MG63 (cell line): ENCODE data around the gene FAM98B. TPM values are rescaled to one million over a fixed set of nuclear protein-coding genes. Genes with fewer than 3 reads are reported as not detected.

Source experiments
- DNase-seq: peaks from one replicate; pipeline ENCODE4 v3.0.0-alpha.2; 2020
- H3K27me3 ChIP-seq: fragments of 250-450 bp; sonication (Bioruptor Pico); 2 replicates; pipeline ENCODE4 v1.5.1; 2020; ENCODE audit warnings: mild to moderate bottlenecking, moderate library complexity
- H3K36me3 ChIP-seq: fragments of 250-450 bp; sonication (Bioruptor Pico); 2 replicates; pipeline ENCODE4 v1.5.1; 2020; ENCODE audit warnings: mild to moderate bottlenecking, moderate library complexity
- H3K4me3 ChIP-seq: fragments of 250-450 bp; sonication (Bioruptor Pico); 2 replicates; pipeline ENCODE4 v1.5.1; 2020; ENCODE audit warnings: mild to moderate bottlenecking, moderate library complexity
- H3K9me3 ChIP-seq: fragments of 250-450 bp; sonication (Bioruptor Pico); 2 replicates; pipeline ENCODE4 v1.5.1; 2020; ENCODE audit warnings: mild to moderate bottlenecking, moderate library complexity
- total RNA-seq: library from RNA; depleted of rRNA; stranded (reverse); fragments of >200 nt; shearing (Covaris generic); gene quantifications from 2 replicates; pipeline ENCODE4 v1.2.3, GENCODE V29; 2014; ENCODE audit warnings: low replicate concordance

Gene FAM98B
- total RNA-seq, 1 experiment from 2014 or later: 2.2 TPM

GRCh38 chr15:38481761-38482160 is 27.8 kb downstream of the FAM98B start:
- no peaks in the 10 kb centered on the region for H3K27me3 ChIP-seq
- DNase-seq: no peak
- peaks cover 4% of the 10 kb centered on the region for H3K36me3 ChIP-seq
- H3K9me3 ChIP-seq: no peaks in the 10 kb centered on the region
- no peak overlapping the region for H3K4me3 ChIP-seq

GRCh38 chr15:38482572-38482971 is 28.6 kb downstream of the FAM98B start:
- no peak overlapping the region for H3K4me3 ChIP-seq
- no peaks in the 10 kb centered on the region for H3K27me3 ChIP-seq
- no peak for DNase-seq
- H3K9me3 ChIP-seq: no peaks in the 10 kb centered on the region
- peaks cover 4% of the 10 kb centered on the region for H3K36me3 ChIP-seq

GRCh38 chr15:38486936-38487335 is 33.0 kb downstream of the FAM98B start:
- Histone ChIP-seq H3K27me3 (no peaks in the 10 kb centered on the region), H3K36me3 (peaks cover 6% of the 10 kb centered on the region; the same call in 1 of the 2 replicates), H3K9me3 (no peaks in the 10 kb centered on the region), H3K4me3 (no peak overlapping the region)
- no peak for DNase-seq

GRCh38 chr15:38487378-38487777 is 33.5 kb downstream of the FAM98B start:
- Histone ChIP-seq H3K36me3 (peaks cover 4% of the 10 kb centered on the region; the same call in 1 of the 2 replicates), H3K27me3 (no peaks in the 10 kb centered on the region), H3K4me3 (no peak overlapping the region), H3K9me3 (no peaks in the 10 kb centered on the region)
- no peak for DNase-seq

- H3K36me3 ChIP-seq: peaks cover 4% of the 10 kb centered on the region; the same call in 1 of the 2 replicates
- H3K27me3 ChIP-seq: no peaks in the 10 kb centered on the region
- DNase-seq: no peak
- H3K4me3 ChIP-seq: no peak overlapping the region
- H3K9me3 ChIP-seq: no peaks in the 10 kb centered on the region
Measured at GRCh38 chr15:38490242-38490922, 36.5 kb downstream of the FAM98B start.

- no peaks in the 10 kb centered on the region for H3K36me3 ChIP-seq
- H3K9me3 ChIP-seq: no peaks in the 10 kb centered on the region
- H3K4me3 ChIP-seq: no peak overlapping the region
- no peak for DNase-seq
- H3K27me3 ChIP-seq: no peaks in the 10 kb centered on the region
Measured at GRCh38 chr15:38496151-38496550, 42.2 kb downstream of the FAM98B start.

- no peak overlapping the region for H3K4me3 ChIP-seq
- DNase-seq: no peak
- no peaks in the 10 kb centered on the region for H3K36me3 ChIP-seq
- no peaks in the 10 kb centered on the region for H3K27me3 ChIP-seq
- no peaks in the 10 kb centered on the region for H3K9me3 ChIP-seq
Measured at GRCh38 chr15:38499651-38500050, 45.7 kb downstream of the FAM98B start.

GRCh38 chr15:38503496-38503895 is 49.6 kb downstream of the FAM98B start:
- Histone ChIP-seq H3K27me3 (no peaks in the 10 kb centered on the region), H3K36me3 (no peaks in the 10 kb centered on the region), H3K9me3 (no peaks in the 10 kb centered on the region), H3K4me3 (no peak overlapping the region)
- DNase-seq: no peak

- Histone ChIP-seq H3K9me3 (no peaks in the 10 kb centered on the region), H3K4me3 (no peak overlapping the region), H3K36me3 (no peaks in the 10 kb centered on the region), H3K27me3 (no peaks in the 10 kb centered on the region)
- DNase-seq: no peak
Measured at GRCh38 chr15:38504680-38505467, 50.9 kb downstream of the FAM98B start.

GRCh38 chr15:38506997-38507396 is 53.1 kb downstream of the FAM98B start:
- Histone ChIP-seq H3K36me3 (no peaks in the 10 kb centered on the region), H3K4me3 (no peak overlapping the region), H3K27me3 (no peaks in the 10 kb centered on the region)

GRCh38 chr15:38507570-38507969 is 53.6 kb downstream of the FAM98B start:
- H3K4me3 ChIP-seq: no peak overlapping the region
- H3K27me3 ChIP-seq: no peaks in the 10 kb centered on the region
- no peaks in the 10 kb centered on the region for H3K9me3 ChIP-seq
- no peaks in the 10 kb centered on the region for H3K36me3 ChIP-seq
- no peak for DNase-seq

More at GRCh38 chr15:38506997-38507396, 53.1 kb downstream of the FAM98B start:
- H3K9me3 ChIP-seq: no peaks in the 10 kb centered on the region
- DNase-seq: no peak

GRCh38 chr15:38508647-38509046 is 54.7 kb downstream of the FAM98B start:
- Histone ChIP-seq H3K9me3 (no peaks in the 10 kb centered on the region), H3K36me3 (no peaks in the 10 kb centered on the region), H3K4me3 (no peak overlapping the region), H3K27me3 (no peaks in the 10 kb centered on the region; the same call in 1 of the 2 replicates)
- DNase-seq: no peak

GRCh38 chr15:38509152-38509551 is 55.2 kb downstream of the FAM98B start:
- H3K27me3 ChIP-seq: no peaks in the 10 kb centered on the region; the same call in 1 of the 2 replicates
- no peaks in the 10 kb centered on the region for H3K36me3 ChIP-seq
- DNase-seq: no peak
- H3K4me3 ChIP-seq: no peak overlapping the region
- no peaks in the 10 kb centered on the region for H3K9me3 ChIP-seq

GRCh38 chr15:38512901-38513300 is 59.0 kb downstream of the FAM98B start:
- no peaks in the 10 kb centered on the region; the same call in 1 of the 2 replicates for H3K27me3 ChIP-seq
- no peak overlapping the region for H3K4me3 ChIP-seq
- H3K9me3 ChIP-seq: no peaks in the 10 kb centered on the region
- DNase-seq: no peak
- no peaks in the 10 kb centered on the region for H3K36me3 ChIP-seq

GRCh38 chr15:38514601-38515000 is 60.7 kb downstream of the FAM98B start:
- no peaks in the 10 kb centered on the region; the same call in 1 of the 2 replicates for H3K27me3 ChIP-seq
- no peaks in the 10 kb centered on the region for H3K9me3 ChIP-seq
- no peak for DNase-seq
- H3K36me3 ChIP-seq: no peaks in the 10 kb centered on the region
- no peak overlapping the region for H3K4me3 ChIP-seq

- no peaks in the 10 kb centered on the region for H3K9me3 ChIP-seq
- no peaks in the 10 kb centered on the region for H3K36me3 ChIP-seq
- peaks cover 6% of the 10 kb centered on the region for H3K27me3 ChIP-seq
- H3K4me3 ChIP-seq: no peak overlapping the region
- no peak for DNase-seq
Measured at GRCh38 chr15:38516626-38517025, 62.7 kb downstream of the FAM98B start.

- Histone ChIP-seq H3K9me3 (no peaks in the 10 kb centered on the region), H3K4me3 (no peak overlapping the region), H3K36me3 (no peaks in the 10 kb centered on the region), H3K27me3 (peaks cover 6% of the 10 kb centered on the region)
- DNase-seq: no peak
Measured at GRCh38 chr15:38517312-38517975, 63.5 kb downstream of the FAM98B start.
